Sigmoid colon (tissue), 3 donors: ENCODE data around the gene POLR1F.

Experiments used
- POLR2A ChIP-seq, 2 donors: fragments of 450-650 bp; IDR thresholded peaks; one replicate each; pipeline ENCODE4 v1.6.1; 2016; ENCODE audit warnings: antibody characterized with exemption in 2 of 2, mild to moderate bottlenecking in 2 of 2, moderate library complexity in 2 of 2
- TF ChIP-seq, protein P1 (sequence below), 4 experiments: fragments of 450-650 bp in 3 of 4; fragments of 200-600 bp in 1 of 4; IDR thresholded peaks; one replicate each; pipeline ENCODE4 v1.5.1; 2016 to 2019; ENCODE audit warnings: antibody characterized with exemption in 4 of 4, mild to moderate bottlenecking in 3 of 4, moderate library complexity in 2 of 4

DNA sequence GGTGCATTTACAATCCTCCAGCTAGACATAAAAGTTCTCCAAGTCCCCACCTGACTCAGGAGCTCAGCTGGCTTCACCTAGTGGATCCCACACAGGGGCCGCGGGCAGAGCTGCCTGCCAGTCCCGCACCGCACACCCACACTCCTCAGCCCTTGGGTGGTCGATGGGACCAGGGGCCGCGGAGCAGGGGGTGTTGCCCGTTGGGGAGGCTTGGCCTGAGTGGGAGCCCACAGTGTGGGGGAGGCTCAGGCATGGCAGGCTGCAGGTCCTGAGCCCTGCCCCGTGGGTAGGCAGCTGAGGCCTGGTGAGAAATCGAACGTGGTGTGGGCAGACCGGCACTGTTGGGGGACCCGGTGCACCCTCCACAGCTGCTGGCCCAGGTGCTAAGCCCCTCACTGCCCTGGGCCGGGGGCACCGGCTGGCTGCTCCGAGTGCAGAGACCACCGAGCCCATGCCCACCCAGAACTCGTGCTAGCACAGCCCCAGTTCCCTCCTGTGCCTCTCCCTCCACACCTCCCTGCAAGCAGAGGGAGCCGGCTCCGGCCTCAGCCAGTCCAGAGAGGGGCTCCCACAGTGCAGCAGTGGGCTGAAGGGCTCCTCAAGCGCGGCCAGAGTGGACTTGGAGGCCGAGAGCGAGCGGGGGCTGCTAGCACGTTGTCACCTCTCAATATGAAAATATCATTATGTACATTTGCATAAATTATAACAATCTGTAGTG lies 16.6 kb downstream of the POLR1F start:
- TF ChIP-seq POLR2A (IDR thresholded peaks at IDR 0.05) = no peak
- TF ChIP-seq, protein P1, sequence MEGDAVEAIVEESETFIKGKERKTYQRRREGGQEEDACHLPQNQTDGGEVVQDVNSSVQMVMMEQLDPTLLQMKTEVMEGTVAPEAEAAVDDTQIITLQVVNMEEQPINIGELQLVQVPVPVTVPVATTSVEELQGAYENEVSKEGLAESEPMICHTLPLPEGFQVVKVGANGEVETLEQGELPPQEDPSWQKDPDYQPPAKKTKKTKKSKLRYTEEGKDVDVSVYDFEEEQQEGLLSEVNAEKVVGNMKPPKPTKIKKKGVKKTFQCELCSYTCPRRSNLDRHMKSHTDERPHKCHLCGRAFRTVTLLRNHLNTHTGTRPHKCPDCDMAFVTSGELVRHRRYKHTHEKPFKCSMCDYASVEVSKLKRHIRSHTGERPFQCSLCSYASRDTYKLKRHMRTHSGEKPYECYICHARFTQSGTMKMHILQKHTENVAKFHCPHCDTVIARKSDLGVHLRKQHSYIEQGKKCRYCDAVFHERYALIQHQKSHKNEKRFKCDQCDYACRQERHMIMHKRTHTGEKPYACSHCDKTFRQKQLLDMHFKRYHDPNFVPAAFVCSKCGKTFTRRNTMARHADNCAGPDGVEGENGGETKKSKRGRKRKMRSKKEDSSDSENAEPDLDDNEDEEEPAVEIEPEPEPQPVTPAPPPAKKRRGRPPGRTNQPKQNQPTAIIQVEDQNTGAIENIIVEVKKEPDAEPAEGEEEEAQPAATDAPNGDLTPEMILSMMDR (IDR thresholded peaks at IDR 0.05) = no peak
